ENCODE results near the gene CTDSP2.

The CTDSP2 gene

DNA sequence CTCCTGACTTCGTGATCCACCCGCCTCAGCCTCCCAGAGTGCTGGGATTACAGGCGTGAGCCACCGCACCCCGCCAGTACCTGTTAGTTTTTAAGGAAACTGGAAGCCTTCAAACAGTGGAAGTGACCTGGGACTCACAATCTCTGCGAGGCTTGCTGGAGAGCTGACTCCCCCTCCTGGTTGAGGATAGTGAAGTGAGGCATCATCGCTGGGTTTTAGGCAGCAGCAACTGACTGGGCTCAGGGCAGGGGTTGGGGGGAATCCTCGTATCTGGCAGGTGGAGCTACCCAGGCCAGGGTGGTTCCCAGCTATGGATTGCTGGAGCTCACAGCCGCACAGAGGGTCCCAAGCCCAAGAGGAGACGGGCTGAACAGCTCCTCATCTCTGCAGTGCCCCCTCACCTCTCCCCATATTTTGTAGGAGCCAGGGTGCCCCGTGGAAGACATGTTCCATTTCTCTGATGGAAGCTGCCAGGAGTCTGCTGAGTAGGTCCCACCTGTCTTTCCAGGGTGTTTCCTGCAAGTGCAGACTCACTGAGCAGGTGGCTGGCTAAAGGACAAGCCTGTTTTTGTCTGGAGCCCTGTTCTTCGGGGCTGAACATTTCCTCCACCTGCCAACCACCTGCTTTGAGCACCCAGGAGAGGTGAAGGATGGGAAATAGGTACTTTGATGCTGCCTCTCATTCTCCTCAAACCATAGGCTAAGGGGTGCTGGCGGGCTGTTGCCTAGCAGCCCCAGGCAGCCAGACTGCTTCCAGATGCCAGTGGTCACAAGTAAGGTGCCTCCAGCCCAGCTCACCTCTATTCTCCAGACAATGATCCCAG, 31.1 kb downstream of the CTDSP2 start:
- in situ Hi-C loops (cut with HindIII; ENCODE audit: low sequenced_read_pairs) = loop anchor here (5.0 kb wide), 1 partner anchor 58 kb away; the partner anchor contains the start of gene MARCHF9
- no peak for DNase-seq (ENCODE audit: low read depth)
- H3K4me3 ChIP-seq (ENCODE audit: low read depth, low read length) = no peak overlapping the region
- TF ChIP-seq CTCF (IDR thresholded peaks at IDR 0.05; ENCODE audit: low read depth, low read length, missing control alignments) = no peak

DNA sequence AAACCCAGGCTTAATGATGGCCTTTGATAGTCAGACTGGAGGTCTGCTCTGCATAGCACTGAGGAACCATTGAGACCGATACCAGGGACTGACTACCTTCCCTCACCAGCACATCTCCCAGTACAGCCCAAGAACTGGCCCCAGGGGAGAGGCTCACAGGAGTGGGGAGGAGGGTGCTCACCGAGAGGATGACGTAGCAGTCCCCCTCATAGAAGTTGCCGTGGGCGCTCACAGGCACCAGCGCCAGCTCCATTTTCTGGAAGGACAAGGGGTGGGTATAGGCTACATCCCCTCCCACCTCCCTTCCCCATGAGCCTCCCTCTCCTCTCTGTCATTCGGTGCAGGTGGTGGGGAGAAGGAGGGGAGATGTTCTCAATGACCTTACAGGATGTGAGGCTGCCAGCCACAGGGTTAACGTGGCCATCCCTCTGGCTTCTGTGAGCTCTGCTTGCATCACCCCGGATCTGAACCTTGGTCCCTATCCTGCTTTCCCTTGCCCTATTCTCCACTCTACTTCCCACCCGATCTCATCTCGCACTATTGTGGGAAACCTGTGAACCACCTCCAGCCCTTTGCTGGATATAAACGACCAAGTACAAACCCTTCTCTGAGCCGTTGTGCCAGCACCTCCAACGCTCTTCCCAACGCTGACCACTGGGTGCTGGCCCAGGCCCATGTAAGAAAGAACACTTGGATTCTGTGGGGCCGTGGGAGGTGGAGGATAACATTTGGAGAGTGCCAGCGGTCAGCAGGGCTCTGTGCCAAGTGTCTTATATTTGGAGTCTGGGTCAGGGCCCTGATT, 32.4 kb downstream of the CTDSP2 start:
- no peak overlapping the region for H3K4me3 ChIP-seq (ENCODE audit: low read depth, low read length)
- peak; percentile 3 for TF ChIP-seq CTCF (IDR thresholded peaks at IDR 0.05; ENCODE audit: low read depth, low read length, missing control alignments)
- in situ Hi-C loops (cut with HindIII; ENCODE audit: low sequenced_read_pairs) = no loop called here
- no peak for DNase-seq (ENCODE audit: low read depth)

DNA sequence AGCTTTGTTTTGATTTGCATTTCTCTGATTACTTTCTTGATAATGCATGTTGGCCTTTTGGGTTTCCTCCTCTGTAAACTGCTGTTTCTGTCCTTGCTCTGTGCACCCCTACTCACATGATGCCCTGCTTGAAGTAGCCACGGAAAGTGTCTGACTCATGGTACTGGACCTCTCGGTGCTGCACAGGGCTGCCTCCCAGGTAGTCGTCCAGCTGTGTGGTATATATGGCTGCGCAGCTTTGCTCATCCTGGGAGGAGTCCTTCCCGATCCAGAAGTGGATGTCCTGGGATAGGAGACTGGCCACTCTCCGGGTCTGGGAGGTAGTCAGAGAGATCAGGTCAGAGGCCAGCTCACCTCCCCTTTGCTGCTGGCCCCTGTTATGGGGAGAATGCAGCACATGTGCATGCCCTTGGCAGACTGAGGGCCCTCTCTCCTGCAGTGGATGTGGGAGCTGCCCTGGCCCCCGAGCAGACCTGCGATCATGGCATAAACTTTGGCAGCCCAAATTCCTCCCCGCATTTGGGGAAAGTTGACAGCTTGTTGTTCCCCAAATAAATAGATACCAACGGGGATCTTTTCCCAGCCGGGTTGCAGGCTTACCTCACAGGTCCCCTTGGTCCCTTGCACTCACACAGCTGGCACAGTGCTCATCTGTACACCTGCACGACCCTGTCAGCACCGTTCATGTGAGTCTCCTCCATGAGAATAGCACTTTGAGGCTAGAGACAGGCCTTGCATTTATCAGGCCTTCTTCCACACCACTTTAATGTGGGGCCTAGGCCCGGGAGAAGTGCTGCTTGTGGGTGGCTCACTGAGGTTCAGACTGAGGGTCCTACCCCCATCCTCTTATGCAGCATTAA, 33.2 kb downstream of the CTDSP2 start:
- no peak for TF ChIP-seq CTCF (IDR thresholded peaks at IDR 0.05; ENCODE audit: low read depth, low read length, missing control alignments)
- in situ Hi-C loops (cut with HindIII; ENCODE audit: low sequenced_read_pairs) = no loop called here
- DNase-seq (ENCODE audit: low read depth) = no peak
- H3K4me3 ChIP-seq (ENCODE audit: low read depth, low read length) = no peak overlapping the region

DNA sequence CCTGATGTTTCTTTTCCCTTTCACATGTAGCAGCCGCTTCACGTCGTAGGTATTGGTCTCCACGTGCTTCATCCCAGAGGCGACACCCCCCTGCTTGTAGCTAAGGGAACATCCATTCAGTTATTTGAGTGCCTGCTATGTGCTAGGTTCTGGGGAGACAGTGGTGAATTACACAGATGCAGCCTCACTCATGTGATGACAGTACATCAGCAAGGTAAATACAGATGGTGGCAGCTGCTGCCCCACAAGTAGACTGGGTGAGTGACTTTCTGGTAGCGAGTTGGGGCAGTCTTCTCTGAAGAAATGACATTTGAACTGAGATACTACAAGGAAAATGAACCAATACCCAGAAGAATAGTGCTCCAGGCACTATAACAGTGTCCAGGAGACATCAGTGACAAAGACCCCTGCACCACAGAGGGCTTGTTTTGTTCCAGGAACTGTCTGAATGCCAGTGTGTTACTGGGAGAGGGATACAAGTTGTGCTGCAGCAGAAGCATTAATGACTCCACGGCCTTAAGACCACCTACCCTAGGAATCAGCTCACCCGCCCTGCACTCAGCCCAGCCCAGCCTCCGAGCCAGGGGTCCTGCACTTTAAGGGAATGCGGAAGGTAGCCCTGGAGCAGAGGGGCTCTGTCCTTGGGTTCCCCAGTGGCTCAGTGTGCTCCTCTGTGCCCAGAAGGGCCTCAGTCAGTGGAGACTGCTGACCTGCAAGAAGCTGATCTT, 35.3 kb downstream of the CTDSP2 start:
- no peak overlapping the region for H3K4me3 ChIP-seq (ENCODE audit: low read depth, low read length)
- in situ Hi-C loops (cut with HindIII; ENCODE audit: low sequenced_read_pairs) = no loop called here
- no peak for TF ChIP-seq CTCF (IDR thresholded peaks at IDR 0.05; ENCODE audit: low read depth, low read length, missing control alignments)
- no peak for DNase-seq (ENCODE audit: low read depth)

DNA sequence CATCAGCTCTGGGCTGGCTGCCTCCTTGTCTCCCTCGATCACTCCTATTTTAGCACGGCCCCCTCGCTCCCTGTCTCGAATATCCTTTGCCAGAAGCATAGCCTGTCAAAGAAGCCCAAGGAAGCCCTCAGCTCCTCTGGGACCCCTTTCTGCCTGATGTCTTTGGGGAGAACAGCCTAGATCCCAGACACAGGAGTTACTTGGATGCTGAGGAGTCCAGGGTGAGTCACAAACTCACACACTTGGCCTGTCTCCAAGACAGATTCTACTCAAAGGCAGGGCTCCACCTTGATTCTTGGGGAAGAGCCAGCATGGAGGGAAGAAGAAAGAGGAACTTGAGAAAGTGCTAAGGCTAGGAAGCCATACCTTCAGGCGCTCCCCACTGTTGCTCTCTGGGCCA, 36.1 kb downstream of the CTDSP2 start:
- no peak for TF ChIP-seq CTCF (IDR thresholded peaks at IDR 0.05; ENCODE audit: low read depth, low read length, missing control alignments)
- H3K4me3 ChIP-seq (ENCODE audit: low read depth, low read length) = no peak overlapping the region
- peak; percentile 59 for DNase-seq (ENCODE audit: low read depth)
- in situ Hi-C loops (cut with HindIII; ENCODE audit: low sequenced_read_pairs) = no loop called here

All from astrocyte of the cerebellum (primary cell).